ENCODE data around the gene MCFD2.

The MCFD2 gene

DNA sequence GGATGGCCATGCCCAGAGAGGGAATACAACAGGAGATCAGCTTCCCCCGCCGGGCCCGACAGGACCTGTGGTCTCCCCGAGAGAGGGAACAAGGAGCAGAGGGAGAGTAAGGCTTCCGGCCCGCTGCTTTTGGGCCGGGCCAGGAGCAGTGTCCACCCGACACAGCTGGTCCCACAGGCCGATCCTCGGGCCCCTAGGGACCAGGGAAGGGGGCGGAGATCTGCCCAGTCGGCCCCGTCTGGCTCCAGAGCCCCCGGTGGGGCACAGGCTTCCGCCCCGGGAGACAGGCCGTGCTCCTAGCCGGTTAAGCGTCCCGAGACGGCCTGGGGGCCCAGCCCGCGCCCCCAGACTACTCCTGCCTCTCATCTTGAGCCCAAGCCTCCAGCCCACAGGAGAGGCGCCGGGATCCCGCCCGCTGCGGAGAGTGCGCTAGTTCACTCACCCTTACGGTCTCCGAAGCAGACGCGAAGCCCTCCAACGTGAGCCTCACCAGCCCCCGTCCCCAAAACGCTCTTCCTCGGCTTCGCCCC, at the start of gene MCFD2:
Gene MCFD2 (minus strand): TSS at position 526 of the 530 bp plus-strand sequence. CDS start 6,635 bp downstream, outside the sequence.
- no peak for DNase-seq

DNA sequence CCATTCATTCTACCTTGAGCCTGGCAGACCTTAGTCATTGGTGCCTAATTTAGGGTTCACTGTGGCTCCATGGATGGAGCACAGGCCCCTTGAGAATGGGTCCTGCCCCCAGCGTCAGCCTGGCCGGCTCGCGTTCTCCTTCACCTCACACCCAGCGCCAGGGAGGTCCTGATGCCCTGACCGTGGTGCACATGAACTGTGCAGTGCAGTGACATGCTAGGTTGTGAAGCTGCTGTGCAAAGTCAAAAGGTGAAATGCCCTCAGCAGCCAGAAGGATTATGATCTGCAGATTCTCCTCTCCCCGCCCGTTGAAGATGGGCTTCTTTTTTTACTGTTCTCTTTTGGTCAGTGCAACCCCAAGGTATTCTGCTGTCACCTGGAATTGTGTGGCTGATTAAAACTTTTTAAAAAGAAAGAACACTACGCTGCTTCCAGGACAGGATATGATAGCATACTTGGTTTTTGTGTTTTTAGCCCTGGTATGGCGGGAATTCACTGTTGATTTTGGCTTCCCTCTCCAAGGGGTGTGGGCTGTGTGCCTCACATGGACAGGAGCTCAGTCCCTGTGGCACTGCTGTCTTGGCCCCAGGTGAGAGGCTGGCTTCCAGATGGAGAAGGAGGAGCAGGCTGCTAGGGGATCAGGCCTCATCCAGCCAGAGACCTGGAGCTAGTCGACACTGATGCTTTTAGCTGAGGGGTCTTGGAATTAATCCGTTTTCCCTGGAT, 49.4 kb upstream of the MCFD2 start:
- DNase-seq: no peak

DNA sequence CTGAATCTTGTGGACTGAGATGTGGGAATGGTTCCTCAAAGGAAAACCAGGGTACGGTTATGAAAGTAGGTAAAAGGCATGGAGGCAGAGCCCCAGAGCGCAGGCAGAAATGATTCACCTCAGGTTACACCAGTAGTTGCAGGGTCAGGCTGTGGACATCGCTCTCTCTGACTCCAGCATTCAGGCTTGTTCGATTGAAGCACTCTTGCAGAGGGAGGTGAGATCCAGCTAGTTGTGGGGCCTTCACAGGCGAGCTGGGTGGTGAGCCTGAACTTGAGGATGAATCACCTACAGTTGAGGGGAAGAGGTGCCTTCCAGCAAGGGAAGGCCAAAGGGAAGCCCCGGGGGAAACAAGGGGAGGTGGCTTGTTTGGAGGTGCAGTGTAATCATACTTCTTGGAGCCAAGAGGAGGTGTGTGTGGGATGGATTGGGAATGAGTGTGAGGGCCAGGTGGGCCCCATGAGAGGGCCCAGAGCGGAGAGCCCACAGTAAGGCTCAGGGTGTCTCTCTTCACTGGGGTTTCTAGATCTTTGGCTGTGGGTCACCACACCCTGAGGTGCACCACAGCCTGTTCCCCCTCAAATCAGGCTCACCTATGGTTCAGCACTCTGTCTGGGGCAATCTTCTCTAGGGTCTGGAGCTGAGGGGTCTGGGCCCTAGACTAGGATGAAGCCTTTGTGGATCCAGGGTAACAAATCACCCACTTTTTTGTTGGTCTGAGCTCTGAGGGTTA, 48.5 kb upstream of the MCFD2 start:
- DNase-seq: no peak

DNA sequence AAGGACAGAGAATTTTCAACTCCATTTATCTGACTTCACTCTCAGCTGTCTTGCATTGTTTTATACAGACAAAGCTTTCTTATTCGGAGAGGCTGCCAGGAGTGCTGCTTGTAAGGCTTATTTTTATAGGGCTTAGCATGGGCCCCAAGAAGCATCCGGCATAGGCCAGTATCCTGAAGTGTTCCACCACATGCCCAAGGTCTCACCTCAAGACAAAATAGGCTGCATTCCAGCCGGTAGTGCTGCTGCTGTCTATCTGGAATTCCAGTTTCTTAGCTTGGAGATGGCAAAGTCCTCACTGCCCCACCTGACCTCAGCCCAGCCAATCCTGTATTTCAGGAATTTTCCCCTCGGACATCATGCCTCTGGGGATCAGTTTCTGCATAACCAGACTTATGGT, 47.6 kb upstream of the MCFD2 start:
- DNase-seq: no peak

DNA sequence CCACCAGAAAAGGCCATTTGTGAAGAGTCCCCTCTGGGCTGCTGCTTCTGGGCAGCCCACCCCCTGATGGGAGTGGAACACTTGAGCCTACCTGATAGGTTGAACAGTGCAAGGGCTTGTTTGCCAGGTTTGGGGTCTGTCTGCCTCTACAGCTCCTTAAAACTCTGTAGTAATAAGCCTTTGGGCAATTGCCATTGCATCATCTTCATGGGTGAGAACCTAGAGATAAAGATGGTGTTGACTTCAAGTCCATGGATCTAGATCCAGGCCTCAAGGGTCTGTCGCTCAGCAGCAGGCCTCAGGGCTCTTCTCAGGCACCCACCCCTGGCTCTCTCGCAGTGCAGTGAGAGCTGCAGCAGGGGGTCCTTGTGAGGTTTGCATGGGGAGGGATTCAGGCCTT, 47.1 kb upstream of the MCFD2 start:
- no peak for DNase-seq

DNA sequence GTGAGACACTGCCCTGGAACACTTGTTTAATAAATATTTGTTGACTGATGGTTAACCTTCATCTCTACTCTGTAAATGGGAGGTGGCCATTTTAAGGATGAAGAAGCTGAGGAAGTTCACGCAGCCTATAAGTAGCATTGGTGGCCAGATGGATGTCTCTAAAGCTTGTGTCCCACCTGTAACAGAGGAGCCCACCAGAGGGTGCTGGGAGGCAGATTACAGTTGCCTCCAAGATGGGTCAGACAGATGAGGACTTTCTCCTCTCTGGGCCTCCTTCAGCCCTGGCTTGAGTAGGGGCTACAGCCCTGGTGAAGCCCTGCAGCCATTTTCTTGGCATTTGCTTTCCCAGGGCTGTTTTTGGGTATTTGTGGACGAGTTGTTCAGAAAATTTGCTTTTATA, 45.0 kb upstream of the MCFD2 start:
- no peak for DNase-seq

DNA sequence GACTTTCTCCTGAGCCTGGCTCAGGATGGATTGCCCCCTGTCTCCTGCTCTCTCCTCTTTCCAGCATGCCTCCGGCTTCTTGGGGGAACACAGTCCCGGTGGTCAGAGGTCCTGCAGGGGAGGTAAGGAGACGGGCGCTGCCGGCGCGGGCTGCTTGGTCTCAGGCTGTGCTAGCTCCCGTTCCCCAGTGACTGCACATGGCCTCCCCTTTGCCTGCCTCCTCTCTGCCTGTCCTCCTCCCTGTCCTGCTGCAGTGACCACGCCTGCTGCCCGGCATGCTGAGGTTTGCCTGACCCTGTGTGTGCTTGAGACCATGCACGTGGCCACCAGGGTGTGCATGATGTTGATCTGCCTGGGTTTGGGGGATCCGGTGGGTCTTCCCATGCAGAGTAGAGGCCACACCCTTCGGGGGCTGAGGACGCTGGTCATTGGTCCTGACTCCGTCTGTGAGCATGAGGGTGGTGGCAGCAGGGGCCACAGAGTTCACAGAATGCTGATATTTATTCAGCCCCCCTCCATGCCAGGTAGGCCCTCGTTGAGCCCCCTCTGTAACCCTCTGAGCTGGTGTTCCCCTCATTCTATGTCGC, 42.9 kb upstream of the MCFD2 start:
- no peak for DNase-seq

DNA sequence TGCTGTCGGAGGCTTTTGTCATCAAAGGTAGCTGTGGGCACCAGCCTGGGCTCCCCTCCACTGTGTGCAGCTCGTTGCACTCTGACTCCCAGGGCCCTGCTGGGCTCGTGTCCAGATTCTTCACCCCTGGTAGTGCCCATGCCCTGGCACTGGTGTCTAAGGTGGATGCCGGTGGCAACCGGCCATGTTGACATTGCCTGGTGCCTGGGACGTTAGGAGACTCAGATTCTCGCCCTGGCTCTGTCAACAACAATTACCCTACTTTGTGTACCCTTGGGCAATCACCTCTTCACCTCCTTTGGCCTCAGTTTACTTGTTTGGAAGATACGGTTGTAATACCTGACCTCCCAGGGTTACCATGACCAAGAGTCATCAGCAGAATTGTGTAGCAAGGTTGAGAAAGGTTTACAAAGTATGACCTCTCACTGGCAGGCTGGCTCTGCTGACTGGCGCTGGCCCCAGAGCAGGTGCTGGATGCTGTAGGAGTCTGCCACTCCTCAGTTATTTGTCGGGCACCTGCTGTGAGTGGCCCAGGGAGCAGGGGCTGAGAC, 41.5 kb upstream of the MCFD2 start:
- no peak for DNase-seq

DNA sequence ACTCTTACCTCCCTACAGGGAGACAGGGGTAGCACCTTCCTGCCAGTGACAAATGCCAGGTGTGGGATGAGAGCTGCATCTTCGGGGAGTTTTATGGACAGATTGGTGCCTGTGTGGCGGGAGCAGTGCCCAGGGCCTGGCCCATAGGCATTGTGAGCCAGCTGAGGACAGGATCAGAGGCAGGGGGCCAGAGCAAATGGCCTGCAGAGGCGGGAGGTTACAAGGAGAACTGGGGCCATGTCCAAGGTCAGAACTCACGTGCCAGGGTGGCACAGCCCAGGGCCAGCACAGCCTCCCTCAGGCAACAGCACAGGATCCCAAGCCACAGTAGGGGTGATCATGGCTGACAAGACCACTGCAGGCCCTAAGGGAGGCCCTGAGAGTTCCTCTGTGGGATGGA, 40.2 kb upstream of the MCFD2 start:
- DNase-seq: no peak

DNA sequence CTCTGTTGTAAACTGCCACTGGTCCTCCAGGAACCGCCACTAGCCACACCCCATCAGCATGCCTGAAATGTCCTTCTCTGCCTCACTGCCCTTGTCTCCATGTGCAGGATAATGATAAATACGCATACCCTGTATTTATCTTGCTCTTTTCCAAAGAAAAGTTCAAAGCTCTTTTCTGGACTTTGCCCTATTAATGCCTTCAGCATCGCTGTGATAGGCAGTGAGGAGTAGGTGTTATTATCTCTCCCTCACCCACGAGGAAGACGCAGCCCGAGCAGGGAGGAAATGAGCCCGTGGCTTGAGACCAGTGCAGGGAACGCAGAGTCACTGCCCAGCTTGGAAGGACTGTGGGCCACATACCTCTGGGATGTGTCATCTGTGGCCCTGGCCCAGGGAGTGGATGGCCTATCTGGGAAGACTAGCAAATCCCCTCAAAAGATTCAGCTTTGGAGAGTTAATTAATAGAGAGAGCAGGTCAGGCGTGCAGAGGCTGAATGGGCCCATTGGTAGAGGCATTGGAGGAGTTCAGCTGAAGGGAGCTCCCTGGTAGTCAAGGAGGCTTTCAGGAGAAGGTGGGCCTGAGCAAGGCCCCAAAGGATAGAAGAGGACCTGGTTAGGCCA, 39.5 kb upstream of the MCFD2 start:
- DNase-seq: no peak

DNA sequence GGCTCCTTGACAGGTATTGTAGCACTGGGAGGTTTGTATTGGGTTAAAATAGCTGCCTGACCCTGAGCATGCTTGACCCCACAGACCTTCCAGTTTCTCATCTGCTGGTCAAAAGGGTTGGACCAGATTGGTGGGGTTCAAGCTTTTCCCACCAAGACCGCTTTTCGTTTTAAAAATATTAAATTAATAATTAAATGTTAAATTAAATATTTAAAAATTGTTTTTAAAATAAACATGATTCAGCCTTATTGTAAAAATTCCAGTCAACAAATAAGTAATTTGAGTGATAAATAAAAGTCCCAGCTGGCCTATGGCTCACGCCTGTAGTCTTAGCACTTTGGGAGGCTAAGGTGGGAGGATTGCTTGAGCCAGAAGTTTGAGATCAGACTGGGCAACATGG, 36.6 kb upstream of the MCFD2 start:
- no peak for DNase-seq

DNA sequence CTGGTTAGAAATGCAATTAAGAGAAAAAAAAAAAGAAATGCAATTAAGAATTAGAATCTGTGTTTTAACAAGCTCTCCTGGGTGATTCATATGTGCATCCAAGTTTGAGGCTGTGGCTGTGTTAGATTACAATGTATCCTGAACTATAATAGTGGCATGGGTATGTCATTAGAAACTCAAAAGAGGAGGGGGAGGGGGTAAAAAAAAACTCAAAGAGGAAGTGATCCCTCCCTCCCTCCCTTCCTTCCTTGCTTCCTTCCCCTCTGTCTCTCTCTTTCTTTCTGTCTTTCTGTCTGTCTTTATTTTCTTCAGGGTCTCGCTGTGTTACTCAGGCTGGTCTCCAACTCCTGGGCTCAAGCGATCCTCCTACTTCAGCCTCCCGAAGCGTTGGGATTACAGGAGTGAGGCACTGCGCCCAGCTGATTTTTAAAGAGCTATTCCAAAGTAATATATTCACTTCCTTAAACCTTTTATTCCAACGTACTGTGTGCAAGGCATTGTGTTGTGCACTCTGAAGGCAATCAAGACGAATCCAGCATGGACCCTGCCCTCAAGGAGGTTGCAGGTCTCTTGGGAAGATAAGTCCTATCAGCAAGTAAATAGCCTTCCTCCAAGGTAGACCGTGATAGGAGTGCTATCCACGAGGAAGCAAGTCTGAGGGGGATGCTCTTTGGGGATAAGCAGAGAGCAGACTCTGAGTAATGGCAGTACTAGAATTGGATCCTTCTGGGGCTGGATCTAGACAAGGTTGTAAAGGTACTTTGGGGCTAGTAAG, 35.9 kb upstream of the MCFD2 start:
- no peak for DNase-seq

DNA sequence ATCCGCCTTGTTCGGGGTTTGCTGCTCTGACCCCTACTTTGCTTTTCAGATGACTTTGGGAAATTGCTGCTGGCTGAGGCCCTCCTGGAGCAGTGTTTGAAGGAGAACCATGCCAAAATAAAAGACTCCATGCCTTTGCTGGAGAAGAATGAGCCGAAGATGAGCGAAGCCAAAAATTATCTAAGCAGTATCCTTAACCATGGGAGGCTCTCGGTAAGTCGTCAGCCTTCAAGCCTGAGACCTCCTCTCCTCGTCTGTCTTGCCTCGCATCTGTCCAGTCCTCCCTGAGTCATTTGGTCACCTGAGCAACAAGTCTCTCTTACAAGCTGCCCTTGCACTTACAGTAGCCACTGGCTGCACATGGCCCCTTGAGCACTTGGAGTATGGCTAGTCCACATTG, 34.7 kb upstream of the MCFD2 start:
- DNase-seq: no peak

DNA sequence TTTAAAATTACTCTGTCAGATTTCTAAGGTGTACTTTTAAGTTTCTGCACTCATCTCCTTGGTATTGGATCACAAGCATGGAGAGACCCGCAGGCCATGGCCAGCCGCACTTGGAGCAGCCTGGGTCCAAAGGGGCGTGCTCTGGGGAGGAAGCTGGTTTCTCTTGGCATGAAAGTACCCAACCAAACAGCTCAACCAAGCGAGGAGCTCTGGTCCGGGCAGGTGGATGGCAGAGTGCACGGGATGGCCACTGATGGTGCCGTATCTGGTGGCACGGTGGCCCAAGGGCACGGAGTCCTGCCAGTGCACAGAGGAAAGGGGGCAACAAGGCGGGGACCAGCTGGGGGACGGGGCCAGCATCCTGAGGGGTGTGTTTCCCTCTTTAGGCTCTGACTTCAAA, 32.2 kb upstream of the MCFD2 start:
- DNase-seq: no peak

DNA sequence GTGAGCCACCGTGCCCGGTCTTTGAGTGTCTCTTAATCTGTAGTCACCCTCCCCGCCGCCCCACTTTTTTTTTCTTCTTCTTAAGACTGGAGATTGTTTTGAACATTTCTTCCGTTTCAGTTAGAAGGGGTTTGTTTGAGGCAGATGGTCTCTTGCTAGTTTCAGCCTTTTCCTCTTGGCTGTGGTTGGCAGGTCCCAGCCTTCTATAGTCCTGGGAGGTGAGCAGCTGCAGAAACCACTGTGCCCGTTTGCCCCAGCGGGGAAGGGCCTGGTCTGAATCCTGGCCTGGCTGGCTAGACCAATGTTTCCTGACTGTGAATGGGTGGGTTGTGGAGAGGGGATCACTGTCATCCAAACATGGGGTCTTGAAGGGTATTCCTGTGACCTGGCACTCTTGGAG, 30.1 kb upstream of the MCFD2 start:
- DNase-seq: no peak

DNA sequence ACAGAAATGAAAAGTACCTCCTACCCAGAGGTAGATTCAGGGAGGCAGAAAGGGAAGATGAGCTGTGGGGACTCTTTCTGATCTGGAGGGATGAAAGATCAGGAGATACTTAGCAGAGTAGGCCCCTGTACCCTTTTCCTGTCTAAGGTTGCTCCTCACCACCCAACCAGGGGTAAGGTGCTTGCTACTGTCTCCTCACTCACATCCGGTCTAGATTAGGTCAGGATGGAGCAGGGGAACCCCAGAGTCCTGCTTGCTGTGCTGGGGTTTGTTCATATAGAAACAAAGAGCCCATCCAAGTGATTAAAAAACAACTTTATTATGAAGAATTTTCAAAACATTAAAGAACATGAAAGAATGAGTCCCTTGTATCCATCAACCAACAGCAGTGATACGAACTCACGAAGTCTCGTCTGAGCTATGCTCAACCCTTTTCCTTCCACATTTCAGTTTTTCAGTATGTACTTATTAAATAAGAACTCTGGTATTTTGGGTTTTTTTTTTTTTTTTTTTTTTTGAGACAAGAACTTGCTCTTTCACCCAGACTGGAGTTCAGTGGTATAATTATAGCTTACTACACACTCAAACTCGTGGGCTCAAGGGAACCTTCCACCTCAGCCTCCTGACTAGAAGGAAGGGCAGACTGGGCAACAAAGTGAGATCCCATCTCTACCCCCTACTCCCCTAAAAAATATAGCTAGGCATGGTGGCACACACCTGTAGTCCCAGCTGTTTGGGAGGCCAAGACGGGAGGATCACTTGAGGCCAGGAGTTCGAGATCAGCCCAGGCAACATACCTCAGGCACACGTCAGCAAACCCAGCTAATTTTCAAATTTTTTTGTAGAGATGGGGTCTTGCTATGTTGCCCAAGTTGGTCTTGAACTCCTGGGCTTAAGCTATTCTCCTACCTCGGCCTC, 28.5 kb upstream of the MCFD2 start:
- DNase-seq: no peak

DNA sequence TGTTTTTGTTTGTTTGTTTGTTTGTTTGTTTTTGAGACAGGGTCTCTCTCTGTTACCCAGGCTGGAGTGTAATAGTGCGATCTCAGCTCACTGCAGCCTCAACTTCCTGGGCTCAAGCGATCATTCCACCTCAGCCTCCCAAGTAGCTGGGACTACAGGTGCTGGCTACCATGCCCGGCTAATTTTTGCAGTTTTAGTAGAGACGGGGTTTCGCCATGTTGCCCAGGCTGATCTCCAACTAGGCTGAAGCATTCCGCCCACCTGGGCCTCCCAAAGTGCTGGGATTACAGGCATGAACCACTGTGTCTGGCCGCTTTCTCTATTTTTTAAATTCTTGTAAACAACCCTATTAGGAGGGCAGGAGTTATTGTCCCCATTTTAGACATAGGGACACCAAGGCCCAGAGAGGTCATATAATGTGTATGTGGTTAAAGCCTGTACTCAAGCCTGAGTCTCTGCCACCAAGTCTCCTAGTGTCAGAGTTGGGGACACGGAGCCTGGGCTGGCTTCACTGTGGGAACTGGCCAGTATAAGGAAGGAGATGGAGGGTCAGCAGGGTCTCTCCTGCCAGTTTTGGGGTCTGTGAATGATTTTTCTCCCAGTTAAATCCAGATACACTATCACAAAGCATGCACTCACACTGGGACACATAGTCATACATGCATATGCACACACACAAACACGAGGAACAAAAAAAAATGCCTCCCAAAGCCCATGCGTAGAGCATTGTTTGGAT, 27.5 kb upstream of the MCFD2 start:
- DNase-seq: no peak

DNA sequence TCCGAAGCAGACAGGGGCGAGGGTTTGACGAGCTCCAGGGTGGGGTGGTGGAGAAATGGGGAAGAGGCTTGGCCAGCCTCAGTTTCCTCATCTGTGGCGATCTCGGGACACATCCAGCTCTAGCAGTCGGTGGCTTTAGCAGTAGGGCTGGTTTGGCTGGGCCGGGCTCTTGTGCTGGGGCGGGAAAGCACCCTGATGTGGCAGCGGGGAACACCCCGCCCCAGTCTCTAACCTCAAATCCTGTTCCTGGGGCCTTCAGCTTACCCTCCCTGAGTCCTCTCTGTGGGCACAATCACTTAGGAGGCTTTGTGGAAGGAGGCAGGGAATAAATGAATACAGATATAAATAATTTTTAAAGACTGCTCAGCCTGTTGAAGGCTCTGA, 26.5 kb upstream of the MCFD2 start:
- no peak for DNase-seq

DNA sequence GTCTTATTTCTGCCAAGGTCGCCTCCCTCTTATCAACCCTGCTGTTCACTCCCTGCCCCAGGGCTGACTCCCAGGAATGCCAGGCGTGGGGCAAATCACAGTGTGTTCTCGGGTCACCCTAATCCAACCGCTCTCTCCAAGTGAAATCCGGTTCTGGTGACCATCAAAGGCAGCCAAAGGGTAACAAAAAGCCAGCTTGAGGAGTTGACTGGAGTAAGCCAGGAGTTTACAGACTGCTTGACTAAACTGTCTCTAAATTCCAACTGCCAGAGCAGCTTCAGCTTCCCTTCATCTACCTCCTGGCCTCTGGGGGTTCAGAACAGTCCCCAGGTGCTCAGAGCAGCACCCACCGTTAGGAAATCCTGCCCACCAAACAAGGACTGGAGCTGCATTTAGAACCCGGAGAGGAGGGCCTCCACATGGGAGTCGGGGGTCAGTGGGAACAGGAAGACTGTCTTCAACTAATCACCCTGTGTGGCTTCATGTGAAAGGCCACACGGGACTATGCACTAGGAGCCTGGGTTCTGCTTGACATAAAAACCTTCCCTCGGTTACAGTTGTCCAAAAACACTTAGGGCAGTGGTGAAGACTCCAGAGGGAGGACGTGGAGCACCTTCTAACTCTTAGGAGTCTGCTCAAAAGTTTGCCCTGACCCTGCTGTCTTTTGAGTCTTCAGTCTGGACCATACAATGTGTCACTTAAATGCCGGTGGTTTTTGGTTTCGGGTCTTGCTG, 24.2 kb upstream of the MCFD2 start:
- no peak for DNase-seq

DNA sequence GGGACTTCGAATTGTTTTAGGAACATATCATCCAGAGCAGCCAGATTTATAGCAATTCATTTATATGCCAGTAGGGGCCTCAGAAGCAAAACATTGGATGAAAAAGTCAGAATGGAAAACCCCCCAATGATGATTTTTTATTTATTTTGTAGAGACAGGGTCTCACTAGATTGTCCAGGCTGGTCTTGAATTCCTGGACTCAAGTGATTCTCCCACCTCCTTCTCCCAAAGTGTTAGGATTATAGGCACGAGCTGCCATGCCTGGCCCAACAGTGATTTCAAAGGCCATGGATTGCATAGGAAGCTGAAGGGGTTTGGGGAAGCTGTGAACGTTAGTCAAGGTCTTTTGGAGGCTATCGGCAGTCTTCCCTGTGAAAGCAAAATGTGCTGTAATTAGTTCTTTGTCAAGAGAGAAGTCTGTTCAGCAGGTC, 21.9 kb upstream of the MCFD2 start:
- no peak for DNase-seq
